K562 (cell line): ENCODE measurements around the gene TMEM108. TPM values are rescaled to one million over a fixed set of nuclear protein-coding genes. Genes with fewer than 3 reads are reported as not detected.

Experiments
- ATAC-seq: fragments of 200-7000 bp; cut with Tn5 transposase; 3 replicates; pipeline ENCODE4 v1.9.1; 2020; ENCODE audit warnings: moderate library complexity
- BruUV-seq: library from RNA; stranded (reverse); fragments of 400-500 nt; replicated peaks from 2 replicates; lab custom pipeline; 2021; lab: Mats Ljungman, UMichigan
- CTCF ChIA-PET: fragments of 300-600 bp; formaldehyde crosslinking; extraction: SDS; loops from one replicate; lab custom pipeline; 2021; ENCODE audit warnings: low intra/inter-chr PET ratio; lab: Yijun Ruan, JAX
- POLR2A ChIA-PET: fragments of 300-600, 350-650 bp; sonication (Branson Sonifier 250); formaldehyde crosslinking; extraction: SDS; loops from one replicate; lab custom pipeline; 2021; ENCODE audit warnings: antibody characterized with exemption, inconsistent platforms; lab: Yijun Ruan, JAX
- DNase-seq, 4 experiments: peaks; one replicate each; pipeline versions ENCODE4 v3.0.0 to v3.0.0-alpha.2; 2011 to 2018; ENCODE audit warnings: low spot score in 3 of 4, mixed read lengths in 3 of 4; ENCODE audit errors: extremely low read depth in 1 of 4
- FAIRE-seq: peaks from 2 replicates; lab custom pipeline; 2011; peaks lifted over from hg19 to GRCh38; lab: Jason Lieb, UNC
- H2AFZ ChIP-seq: 2 replicates; pipeline ENCODE4 v1.6.0; 2011; ENCODE audit warnings: low read depth, low read length, control low read depth, inconsistent platforms
- H3K27ac ChIP-seq: fragments of 200-600 bp; 3 replicates; pipeline ENCODE4 v1.8.0; 2011; ENCODE audit warnings: low read depth, mild to moderate bottlenecking, control low read depth, inconsistent platforms, low read length, moderate library complexity, mixed read lengths; ENCODE audit errors: extremely low read depth
- H3K27me3 ChIP-seq, 2 experiments: fragments of 300-600 bp in 1 of 2; 2 replicates in 1 of 2; 3 replicates in 1 of 2; pipeline versions ENCODE4 v1.6.0 to v1.8.0; 2011; ENCODE audit warnings: inconsistent platforms in 2 of 2, low read length in 2 of 2, mild to moderate bottlenecking in 1 of 2, mixed read lengths in 1 of 2, moderate library complexity in 1 of 2; ENCODE audit not compliant: control insufficient read depth in 2 of 2, insufficient read depth in 2 of 2
- H3K36me3 ChIP-seq: fragments of 300-600 bp; 3 replicates; pipeline ENCODE4 v1.8.0; 2011; ENCODE audit warnings: mild to moderate bottlenecking, low read length, inconsistent platforms; ENCODE audit not compliant: control insufficient read depth, insufficient read depth
- H3K4me1 ChIP-seq, 2 experiments: fragments of 200-600 bp in 1 of 2; replicated peaks in 1 of 2; 2 replicates in 1 of 2; 3 replicates in 1 of 2; pipeline versions ENCODE4 v1.5.1 to v1.8.0; 2011; ENCODE audit warnings: inconsistent platforms in 2 of 2, low read length in 2 of 2, mild to moderate bottlenecking in 1 of 2, mixed read lengths in 1 of 2, moderate library complexity in 1 of 2; ENCODE audit not compliant: control insufficient read depth in 2 of 2, insufficient read depth in 2 of 2
- H3K4me2 ChIP-seq: 2 replicates; pipeline ENCODE4 v1.6.1; 2011; ENCODE audit warnings: low read length, control low read depth, inconsistent platforms, mixed read lengths; ENCODE audit not compliant: insufficient read depth
- H3K4me3 ChIP-seq: fragments of 200-600 bp; sonication (generic), shearing (Covaris generic); 2 replicates; pipeline ENCODE4 v1.5.1; 2016; ENCODE audit warnings: control low read depth, inconsistent platforms
- H3K79me2 ChIP-seq: fragments of 200-600 bp; 3 replicates; pipeline ENCODE4 v1.8.0; 2011; ENCODE audit warnings: low read length, inconsistent platforms; ENCODE audit not compliant: control insufficient read depth, insufficient read depth
- H3K9ac ChIP-seq, 2 experiments: 2 replicates each; pipeline versions ENCODE4 v1.6.0 to v1.6.1; 2011; ENCODE audit warnings: low read depth in 2 of 2, low read length in 2 of 2, control low read depth in 1 of 2, inconsistent platforms in 1 of 2, mild to moderate bottlenecking in 1 of 2, mixed read lengths in 1 of 2; ENCODE audit not compliant: insufficient read depth in 1 of 2
- H3K9me1 ChIP-seq: one replicate; pipeline ENCODE4 v1.6.0; 2011; ENCODE audit warnings: inconsistent platforms, mild to moderate bottlenecking, low read length, moderate library complexity; ENCODE audit not compliant: control insufficient read depth, insufficient read depth
- H3K9me3 ChIP-seq: replicated peaks from 2 replicates; pipeline ENCODE4 v1.5.1; 2011; ENCODE audit warnings: low read depth, low read length, inconsistent platforms; ENCODE audit not compliant: control insufficient read depth, insufficient read depth
- H4K20me1 ChIP-seq: replicated peaks from 2 replicates; pipeline ENCODE4 v1.6.1; 2011; ENCODE audit warnings: low read length, inconsistent platforms, mixed read lengths; ENCODE audit not compliant: control insufficient read depth, insufficient read depth
- ATF7 ChIP-seq: fragments of 450-650 bp; IDR thresholded peaks from 2 replicates; pipeline ENCODE4 v1.7.1; 2014; ENCODE audit warnings: mild to moderate bottlenecking, moderate library complexity
- BRCA1 ChIP-seq, 2 experiments: fragments of 450-650 bp in 1 of 2; sonication (generic) in 1 of 2; formaldehyde crosslinking in 1 of 2; IDR thresholded peaks; 2 replicates each; pipeline versions ENCODE4 v1.5.0 to v1.6.1; 2017 to 2020; ENCODE audit warnings: mild to moderate bottlenecking in 1 of 2, missing genetic modification reagents in 1 of 2
- DEAF1 ChIP-seq: fragments of 450-650 bp; formaldehyde crosslinking; IDR thresholded peaks from 2 replicates; pipeline ENCODE4 v1.4.0; 2020; ENCODE audit warnings: mild to moderate bottlenecking, moderate library complexity
- NFIC ChIP-seq: fragments of 450-650 bp; IDR thresholded peaks from 2 replicates; pipeline ENCODE4 v1.6.1; 2017; ENCODE audit warnings: mild to moderate bottlenecking, inconsistent platforms
- RAD21 ChIP-seq, 2 experiments: fragments of 250-450 bp in 1 of 2; fragments of 450-650 bp in 1 of 2; sonication (Bioruptor Pico) in 1 of 2; formaldehyde crosslinking in 1 of 2; IDR thresholded peaks in 1 of 2; conservative IDR thresholded peaks in 1 of 2; 2 replicates each; pipeline versions ENCODE4 v1.4.0 to v1.8.0; 2020 to 2022; ENCODE audit warnings: mild to moderate bottlenecking in 2 of 2, moderate library complexity in 1 of 2
- WGBS: fragments of 100-300 bp; shearing (Covaris generic); methylation state at CpG from one replicate; pipeline ENCODE4 v1.1.6; 2016; ENCODE audit warnings: low coverage, mixed read lengths; ENCODE audit not compliant: insufficient coverage; ENCODE audit errors: missing lambda C conversion rate; 5-methylcytosine and 5-hydroxymethylcytosine counted together
- in situ Hi-C: fragments of 300-500 bp; cut with MboI; formaldehyde crosslinking; loops from 4 replicates; pipeline ENCODE4 v1.15.0; 2018; ENCODE audit warnings: inconsistent platforms, mixed read lengths
- intact Hi-C: fragments of 100-400 bp; cut with micrococcal nuclease; formaldehyde crosslinking; loops from 2 replicates; pipeline ENCODE4 v1.14.2; 2022
- polyA plus RNA-seq, 8 experiments: library from polyadenylated mRNA; depleted of rRNA in 4 of 8; stranded (reverse) in 5 of 8; unstranded in 3 of 8; fragments of >200 nt; fragmentation: Nextera tagmentation in 2 of 8; fragmentation: Illumina TruSeq in 1 of 8; extraction: Ambion mirVana in 2 of 8; extraction: Trizol in 1 of 8; gene quantifications; 2 replicates each; pipeline versions ENCODE4 v1.2.1 to v1.2.3, GENCODE V29; 2011 to 2014; ENCODE audit warnings: inconsistent platforms in 1 of 8, missing spikeins in 1 of 8
- total RNA-seq, 7 experiments: library from RNA; depleted of rRNA in 6 of 7; stranded (reverse); fragments of >200 nt in 6 of 7; fragmentation: Illumina TruSeq in 2 of 7; extraction: Trizol in 2 of 7; gene quantifications; 2 replicates each; pipeline versions ENCODE4 v1.2.1 to v1.2.3, GENCODE V29; 2011 to 2021; ENCODE audit warnings: low replicate concordance in 1 of 7
- TF ChIP-seq, protein P1 (sequence below), 3 experiments: IDR thresholded peaks in 2 of 3; conservative IDR thresholded peaks in 1 of 3; 2 replicates each; pipeline ENCODE4 v1.5.1; 2011 to 2012; ENCODE audit warnings: low read length in 3 of 3, mild to moderate bottlenecking in 3 of 3, control low read depth in 2 of 3, improper control_type of control experiment in 1 of 3, inconsistent platforms in 1 of 3, low read depth in 1 of 3, mixed read lengths in 1 of 3, moderate library complexity in 1 of 3; ENCODE audit not compliant: insufficient read depth in 2 of 3
- TF ChIP-seq, protein P2 (sequence below), 2 experiments: fragments of 450-650 bp; formaldehyde crosslinking in 1 of 2; IDR thresholded peaks; 2 replicates each; pipeline versions ENCODE4 v1.4.0 to v1.6.1; 2014 to 2020; ENCODE audit warnings: mild to moderate bottlenecking in 2 of 2, borderline replicate concordance in 1 of 2, low read depth in 1 of 2

The TMEM108 gene
- total and polyA plus RNA-seq, 9 of the 15 experiments (the other 6 are each of a cell fraction or from before 2014, with no cell fraction given) = 0.65 to 11.1 (median 3.4) TPM

- H3K9me3 ChIP-seq = no peaks in the 10 kb centered on the region
- ChIA-PET POLR2A (no interaction called here), CTCF (interaction anchor here (1.0 to 1.8 kb wide), 3 partner anchors 343 to 849 kb away, joined by 4 to 8 read pairs (median 5); no protein-coding TSS in a partner anchor)
- no peaks in the 10 kb centered on the region; a peak in 1 of 5 replicates for H3K4me1 ChIP-seq
- FAIRE-seq = no peak
- 50% methylated on average over 2 of the region's 13 CpGs for WGBS
- no peak overlapping the region for H2AFZ ChIP-seq
- H3K9ac ChIP-seq = no peak overlapping the region
- H3K4me2 ChIP-seq = no peak overlapping the region
- no peak overlapping the region for H3K27ac ChIP-seq
- peak; percentile 93 for ATAC-seq
- H3K4me3 ChIP-seq = no peak overlapping the region
- no peaks in the 10 kb centered on the region for H3K9me1 ChIP-seq
- intact Hi-C loops = loop anchor here (2.0 to 5.0 kb wide), 3 partner anchors 344 to 727 kb away; partner anchors contain the start of gene ACAD11
- H4K20me1 ChIP-seq = no peaks in the 10 kb centered on the region; the same call in 1 of the 2 replicates
- no TSS peak for BruUV-seq
- H3K27me3 ChIP-seq = no peaks in the 10 kb centered on the region
- H3K36me3 ChIP-seq = no peaks in the 10 kb centered on the region
- H3K79me2 ChIP-seq = no peaks in the 10 kb centered on the region
- peak; percentile 29 to 41 (median 33) for DNase-seq
- in situ Hi-C loops = loop anchor here (10.0 to 25.0 kb wide), 2 partner anchors 347 to 650 kb away; partner anchors contain the start of gene TMEM108
- no peak for TF ChIP-seq ATF7
- peak; percentile 63 to 75 for TF ChIP-seq RAD21 (CRISPR knock-in tag; conservative IDR thresholded peaks at IDR 0.05 in 1 of 2, IDR thresholded peaks at IDR 0.05 in 1 of 2)
- TF ChIP-seq, protein P1, sequence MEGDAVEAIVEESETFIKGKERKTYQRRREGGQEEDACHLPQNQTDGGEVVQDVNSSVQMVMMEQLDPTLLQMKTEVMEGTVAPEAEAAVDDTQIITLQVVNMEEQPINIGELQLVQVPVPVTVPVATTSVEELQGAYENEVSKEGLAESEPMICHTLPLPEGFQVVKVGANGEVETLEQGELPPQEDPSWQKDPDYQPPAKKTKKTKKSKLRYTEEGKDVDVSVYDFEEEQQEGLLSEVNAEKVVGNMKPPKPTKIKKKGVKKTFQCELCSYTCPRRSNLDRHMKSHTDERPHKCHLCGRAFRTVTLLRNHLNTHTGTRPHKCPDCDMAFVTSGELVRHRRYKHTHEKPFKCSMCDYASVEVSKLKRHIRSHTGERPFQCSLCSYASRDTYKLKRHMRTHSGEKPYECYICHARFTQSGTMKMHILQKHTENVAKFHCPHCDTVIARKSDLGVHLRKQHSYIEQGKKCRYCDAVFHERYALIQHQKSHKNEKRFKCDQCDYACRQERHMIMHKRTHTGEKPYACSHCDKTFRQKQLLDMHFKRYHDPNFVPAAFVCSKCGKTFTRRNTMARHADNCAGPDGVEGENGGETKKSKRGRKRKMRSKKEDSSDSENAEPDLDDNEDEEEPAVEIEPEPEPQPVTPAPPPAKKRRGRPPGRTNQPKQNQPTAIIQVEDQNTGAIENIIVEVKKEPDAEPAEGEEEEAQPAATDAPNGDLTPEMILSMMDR (IDR thresholded peaks at IDR 0.05 in 2 of 3, conservative IDR thresholded peaks at IDR 0.05 in 1 of 3; ENCODE audit: insufficient read depth in 2 of 3, low read depth in 1 of 3, low read length in 3 of 3) = peak; percentile 58 to 68 (median 66)
- TF ChIP-seq, protein P2, sequence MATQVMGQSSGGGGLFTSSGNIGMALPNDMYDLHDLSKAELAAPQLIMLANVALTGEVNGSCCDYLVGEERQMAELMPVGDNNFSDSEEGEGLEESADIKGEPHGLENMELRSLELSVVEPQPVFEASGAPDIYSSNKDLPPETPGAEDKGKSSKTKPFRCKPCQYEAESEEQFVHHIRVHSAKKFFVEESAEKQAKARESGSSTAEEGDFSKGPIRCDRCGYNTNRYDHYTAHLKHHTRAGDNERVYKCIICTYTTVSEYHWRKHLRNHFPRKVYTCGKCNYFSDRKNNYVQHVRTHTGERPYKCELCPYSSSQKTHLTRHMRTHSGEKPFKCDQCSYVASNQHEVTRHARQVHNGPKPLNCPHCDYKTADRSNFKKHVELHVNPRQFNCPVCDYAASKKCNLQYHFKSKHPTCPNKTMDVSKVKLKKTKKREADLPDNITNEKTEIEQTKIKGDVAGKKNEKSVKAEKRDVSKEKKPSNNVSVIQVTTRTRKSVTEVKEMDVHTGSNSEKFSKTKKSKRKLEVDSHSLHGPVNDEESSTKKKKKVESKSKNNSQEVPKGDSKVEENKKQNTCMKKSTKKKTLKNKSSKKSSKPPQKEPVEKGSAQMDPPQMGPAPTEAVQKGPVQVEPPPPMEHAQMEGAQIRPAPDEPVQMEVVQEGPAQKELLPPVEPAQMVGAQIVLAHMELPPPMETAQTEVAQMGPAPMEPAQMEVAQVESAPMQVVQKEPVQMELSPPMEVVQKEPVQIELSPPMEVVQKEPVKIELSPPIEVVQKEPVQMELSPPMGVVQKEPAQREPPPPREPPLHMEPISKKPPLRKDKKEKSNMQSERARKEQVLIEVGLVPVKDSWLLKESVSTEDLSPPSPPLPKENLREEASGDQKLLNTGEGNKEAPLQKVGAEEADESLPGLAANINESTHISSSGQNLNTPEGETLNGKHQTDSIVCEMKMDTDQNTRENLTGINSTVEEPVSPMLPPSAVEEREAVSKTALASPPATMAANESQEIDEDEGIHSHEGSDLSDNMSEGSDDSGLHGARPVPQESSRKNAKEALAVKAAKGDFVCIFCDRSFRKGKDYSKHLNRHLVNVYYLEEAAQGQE (IDR thresholded peaks at IDR 0.05; ENCODE audit: borderline replicate concordance) = peak; percentile 36; the same call in 1 of the 2 replicates
- TF ChIP-seq, protein P2 (CRISPR knock-in tag; IDR thresholded peaks at IDR 0.05; ENCODE audit: low read depth) = no peak
- 0 out of 2 replicates have a peak, but pooled peaks have one; percentile 9 for TF ChIP-seq NFIC
- TF ChIP-seq DEAF1 (CRISPR knock-in tag) = 0 out of 2 replicates have a peak, but pooled peaks have one; percentile 10
- TF ChIP-seq BRCA1 (IDR thresholded peaks at IDR 0.05) = no peak
- no peak for TF ChIP-seq BRCA1 (CRISPR knock-in tag; IDR thresholded peaks at IDR 0.05)
These were observed 346.3 kb downstream of the TMEM108 start for GRCh38 chr3:133384331-133385027.
